Right forelimb (tissue), 1 donor: ENCODE measurements around the gene CREB5.
A peak's percentile ranks its signal among the peaks of the same experiment; 100 is the strongest.

Experiments
- DNase-seq: peaks from one replicate; pipeline ENCODE4 v3.0.0-alpha.2; 2018

The CREB5 gene

GRCh38 chr7:28435732-28436378, 23.5 kb downstream of the CREB5 start:
- no peak for DNase-seq

DNA sequence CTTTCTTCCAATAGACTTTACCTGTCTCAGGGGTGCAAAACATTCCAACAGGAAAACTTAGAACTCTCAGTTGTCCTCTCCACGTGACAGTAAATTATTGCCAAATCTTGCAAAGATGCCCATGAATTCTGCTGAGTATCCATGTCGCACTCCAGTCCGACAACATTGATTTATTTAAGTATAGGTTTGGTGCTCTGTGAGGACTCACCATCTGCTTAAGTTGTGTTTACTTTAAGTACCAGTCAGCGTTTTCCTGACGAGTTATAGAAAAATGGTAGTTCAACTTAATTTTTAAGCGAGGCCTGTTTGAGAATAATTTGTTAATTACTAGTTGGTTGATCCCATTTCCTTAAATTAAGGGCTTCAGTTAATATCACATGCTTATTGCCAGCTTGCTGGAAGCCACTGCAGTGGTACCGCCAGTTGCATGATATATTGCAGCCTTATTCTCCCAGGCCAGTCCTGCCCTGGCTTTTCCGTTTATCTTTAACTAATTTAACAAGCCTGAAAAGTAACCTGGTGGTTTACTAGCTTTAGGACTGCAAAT, 27.8 kb downstream of the CREB5 start:
- no peak for DNase-seq

DNA sequence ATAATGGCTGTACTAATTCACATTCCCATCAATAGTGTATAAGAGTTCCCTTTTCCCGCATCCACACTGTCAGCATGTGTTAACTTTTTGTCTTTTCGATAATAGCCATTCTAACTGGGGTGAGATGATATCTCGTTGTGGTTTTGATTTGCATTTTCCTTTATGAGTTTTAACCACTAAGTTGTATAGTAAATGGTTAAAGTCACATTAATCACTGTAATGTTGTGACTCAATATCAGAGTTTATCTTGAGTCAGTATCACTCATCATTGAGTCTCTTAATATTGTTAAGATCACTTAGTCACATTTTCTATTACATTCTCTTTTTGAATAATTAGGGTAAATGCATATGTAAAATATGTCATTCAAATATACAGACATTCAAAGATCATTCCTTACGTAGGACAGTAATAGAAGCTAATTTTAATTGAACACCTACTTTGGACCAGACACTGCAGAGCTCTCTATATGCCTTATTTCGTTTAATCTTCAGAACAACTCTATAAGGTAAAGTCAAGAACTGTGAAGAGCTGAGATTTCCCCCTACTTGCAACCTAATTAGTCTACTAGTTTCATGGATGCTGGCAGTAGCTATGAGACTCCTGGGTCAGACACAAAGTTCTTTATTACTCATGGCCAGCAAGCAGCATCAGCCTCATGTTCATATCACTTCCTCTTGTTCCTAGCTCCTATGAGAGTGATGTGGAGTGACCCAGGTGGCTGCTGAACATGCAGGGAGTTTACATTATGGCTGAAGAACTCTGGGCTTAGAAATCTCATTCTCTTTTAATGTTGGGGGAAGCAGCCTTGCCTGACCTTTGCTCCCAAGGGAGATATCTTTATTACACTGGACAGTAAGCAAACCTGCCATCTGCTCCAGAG, 30.5 kb downstream of the CREB5 start:
- no peak for DNase-seq

DNA sequence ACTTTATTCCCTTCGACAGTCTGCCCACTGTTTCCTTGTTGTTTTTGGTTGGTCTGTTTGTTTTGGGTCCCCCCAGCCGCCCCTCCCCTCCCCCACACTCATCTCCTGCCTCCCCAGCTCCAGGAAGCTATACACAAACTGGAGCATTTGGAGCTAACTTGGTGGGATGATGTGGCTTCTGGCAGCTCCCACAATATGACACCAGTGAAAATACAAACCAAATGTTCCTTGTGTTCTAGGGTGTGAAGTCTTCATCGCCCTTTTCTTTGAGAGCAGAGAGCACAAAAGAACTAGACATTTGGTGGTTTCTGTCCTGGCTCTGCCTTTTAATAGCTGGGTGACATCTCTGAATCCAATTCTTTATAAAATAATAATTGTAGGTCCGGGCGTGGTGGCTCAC, 33.8 kb downstream of the CREB5 start:
- no peak for DNase-seq

DNA sequence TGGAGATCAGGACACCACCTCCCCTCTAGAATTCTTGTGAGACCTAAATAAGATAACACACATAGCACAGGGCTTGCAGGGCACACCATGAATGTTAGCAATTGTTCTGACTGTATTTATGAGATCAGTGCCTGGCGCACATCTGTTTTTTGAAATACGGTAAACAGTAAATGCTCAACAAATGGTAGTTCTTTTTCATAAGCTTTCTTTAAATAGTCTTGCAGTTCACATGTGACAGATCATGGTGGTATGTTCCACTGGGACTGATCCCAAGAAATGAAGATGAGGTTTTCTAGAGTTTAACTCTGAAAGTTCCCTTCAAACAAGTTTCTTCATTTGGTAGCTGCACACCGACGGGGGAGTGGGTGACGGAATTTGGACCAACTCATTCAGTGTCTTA, 34.8 kb downstream of the CREB5 start:
- no peak for DNase-seq

DNA sequence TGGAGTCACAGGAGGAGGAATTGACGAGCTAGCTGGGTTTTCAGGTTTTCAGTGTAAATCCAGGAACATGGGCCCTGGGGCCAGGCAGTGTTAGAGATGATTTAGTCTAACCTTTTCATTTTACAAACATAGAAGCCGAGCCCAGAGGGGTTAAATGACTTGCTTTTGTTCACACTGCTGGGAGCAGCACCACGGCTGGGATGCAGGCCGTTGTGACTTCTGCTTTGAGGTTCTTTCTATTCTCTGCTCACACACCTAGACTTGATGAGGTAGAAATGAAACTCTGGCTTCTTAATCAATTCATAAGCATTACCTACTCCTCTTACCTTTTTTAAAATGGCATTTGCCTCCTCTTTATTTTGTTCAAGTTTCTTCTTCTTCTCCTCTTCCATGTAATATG, 36.4 kb downstream of the CREB5 start:
- no peak for DNase-seq

GRCh38 chr7:28452681-28453080, 40.4 kb downstream of the CREB5 start:
- no peak for DNase-seq

- no peak for DNase-seq
Observed at GRCh38 chr7:28455486-28455885, 43.2 kb downstream of the CREB5 start.

GRCh38 chr7:28456044-28456443, 43.7 kb downstream of the CREB5 start:
- no peak for DNase-seq

GRCh38 chr7:28458732-28459131, 46.4 kb downstream of the CREB5 start:
- DNase-seq: no peak

GRCh38 chr7:28459306-28459705, 47.0 kb downstream of the CREB5 start:
- DNase-seq: no peak

DNA sequence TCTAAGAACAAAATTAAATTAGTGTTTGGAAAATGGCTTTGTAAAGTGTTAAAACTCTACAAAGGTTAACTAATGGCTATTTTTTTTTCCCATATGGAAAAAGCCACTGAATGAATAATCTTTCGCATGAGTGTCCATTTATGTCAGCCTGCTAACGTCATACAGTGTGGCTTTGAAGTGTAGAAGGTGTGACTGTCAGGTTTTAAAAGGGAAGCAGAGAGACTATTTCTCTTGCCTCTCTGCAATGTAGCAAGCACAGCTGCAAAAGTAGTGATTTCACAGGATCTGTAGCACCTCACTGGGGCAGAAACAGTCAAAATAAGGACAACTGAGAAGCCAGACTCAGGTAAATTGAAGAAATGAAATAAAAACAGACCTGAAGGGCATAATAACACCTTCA, 53.4 kb downstream of the CREB5 start:
- DNase-seq: no peak

- no peak for DNase-seq
Observed at GRCh38 chr7:28466341-28466740, 54.0 kb downstream of the CREB5 start.

- no peak for DNase-seq
Observed at GRCh38 chr7:28466885-28467284, 54.6 kb downstream of the CREB5 start.

GRCh38 chr7:28469562-28469961, 57.2 kb downstream of the CREB5 start:
- no peak for DNase-seq

DNA sequence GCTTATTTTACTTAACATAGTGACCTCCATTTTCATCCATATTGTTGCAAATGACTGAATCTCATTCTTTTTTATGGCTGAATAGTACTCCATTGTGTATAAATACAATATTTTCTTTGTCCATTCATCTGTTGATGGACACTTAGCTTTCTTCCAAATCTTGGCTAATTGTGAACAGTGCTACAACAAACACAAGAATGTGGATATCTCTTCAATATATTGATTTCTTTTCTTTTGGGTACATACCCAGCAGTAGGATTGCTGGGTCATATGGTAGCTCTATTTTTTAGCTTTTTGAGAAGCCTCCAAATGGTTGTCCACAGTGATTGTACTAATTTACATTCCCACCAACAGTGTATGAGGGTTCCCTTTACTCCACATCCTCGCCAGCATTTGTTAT, 58.0 kb downstream of the CREB5 start:
- DNase-seq: no peak

GRCh38 chr7:28472332-28472731, 60.0 kb downstream of the CREB5 start:
- DNase-seq: no peak

DNA sequence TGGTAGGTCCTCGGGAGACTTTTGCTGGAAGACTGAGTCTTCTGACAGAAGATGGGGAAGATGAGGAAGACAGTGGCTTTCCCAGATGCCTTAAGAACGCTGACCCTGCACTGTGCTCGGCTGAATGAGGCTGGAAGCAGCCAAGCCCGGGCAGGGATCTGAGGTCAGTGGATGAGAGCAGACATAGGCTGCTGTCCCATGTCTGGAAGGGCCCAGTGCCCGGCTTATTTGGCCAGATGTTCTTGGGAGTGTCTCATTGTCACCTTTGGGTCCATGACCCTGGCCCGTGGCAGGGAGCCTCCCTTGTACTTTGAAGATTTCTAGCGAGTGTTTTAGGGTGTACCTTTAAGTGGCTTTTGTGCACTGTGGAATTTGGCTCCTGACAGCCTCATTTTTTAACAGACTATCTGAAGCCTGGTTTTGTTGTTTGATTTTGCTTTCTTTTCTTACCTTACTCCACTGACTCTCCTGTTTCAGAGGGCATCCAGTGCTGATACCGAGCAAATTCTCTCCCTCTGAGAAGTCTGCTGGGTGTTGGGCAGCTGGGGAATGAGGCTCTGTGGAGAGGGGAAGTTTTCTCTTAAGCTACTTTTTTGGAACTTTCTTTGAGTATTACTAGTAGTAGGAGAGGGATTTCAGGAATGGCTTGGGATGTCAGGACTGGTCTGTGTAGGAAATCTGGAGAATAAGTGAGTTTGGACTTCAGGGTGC, 61.4 kb downstream of the CREB5 start:
- peak; percentile 61 for DNase-seq

DNA sequence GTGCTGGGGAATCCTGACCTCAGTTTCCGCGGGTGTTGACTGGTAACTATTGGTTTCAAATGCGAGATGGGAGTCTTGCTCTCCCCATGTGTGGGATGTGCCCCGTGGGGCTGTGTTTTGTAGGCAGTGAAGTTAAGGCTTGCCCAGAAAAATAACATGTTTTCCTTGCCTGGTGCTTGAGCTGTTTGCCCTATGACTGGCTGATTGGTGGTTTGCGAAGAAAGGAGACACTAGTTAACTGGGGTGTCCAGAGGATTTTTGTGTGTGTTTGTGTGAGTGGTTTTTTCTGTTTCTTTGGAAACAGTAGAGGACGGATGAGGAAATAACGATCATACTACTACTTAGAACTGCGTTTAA, 61.9 kb downstream of the CREB5 start:
- peak; percentile 57 for DNase-seq

GRCh38 chr7:28474640-28475039, 62.3 kb downstream of the CREB5 start:
- no peak for DNase-seq

GRCh38 chr7:28477041-28477442, 64.7 kb downstream of the CREB5 start:
- DNase-seq: no peak

DNA sequence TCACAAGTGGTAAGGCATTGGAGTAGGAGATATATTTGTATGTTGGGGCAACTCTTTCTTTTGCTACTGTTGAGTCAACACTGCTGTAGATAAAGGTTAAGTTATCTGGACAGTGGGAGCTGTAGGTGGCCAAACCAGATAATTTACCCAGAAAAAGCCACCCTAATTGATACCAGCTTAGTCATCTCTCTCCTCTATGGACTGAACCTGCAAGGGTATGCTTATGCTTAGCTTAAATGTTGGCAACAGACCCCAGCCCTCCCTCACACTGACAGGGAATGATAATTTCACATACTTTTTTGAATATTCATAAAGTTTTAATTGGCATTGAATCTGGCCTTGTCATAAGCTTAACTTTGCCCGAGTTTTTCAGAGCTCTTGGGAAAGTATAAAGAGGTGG, 66.3 kb downstream of the CREB5 start:
- DNase-seq: no peak

GRCh38 chr7:28479507-28479947, 67.2 kb downstream of the CREB5 start:
- DNase-seq: no peak

DNA sequence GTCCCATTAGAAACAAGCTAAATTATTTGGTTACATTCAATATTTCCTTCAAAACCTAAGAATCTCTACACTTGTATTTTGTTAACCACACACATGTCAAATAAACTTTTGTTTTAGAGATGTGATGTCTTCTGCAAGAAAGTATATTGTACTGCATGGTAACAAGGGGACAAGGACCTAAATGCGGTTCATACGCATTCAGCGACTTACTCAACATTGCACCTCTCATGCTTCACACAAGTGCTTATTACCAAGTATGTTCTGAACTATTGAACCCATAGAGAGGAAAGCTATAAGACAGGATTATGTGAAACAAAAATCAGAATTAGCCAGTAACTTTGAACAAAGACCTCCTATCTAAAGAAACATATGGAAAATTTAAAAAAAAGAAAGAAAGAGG, 68.3 kb downstream of the CREB5 start:
- DNase-seq: no peak
